ENCODE results near the gene CCDC87.
A peak's percentile ranks its signal among the peaks of the same experiment; 100 is the strongest.
"Not testable (repeated sequence)": the region's sequence is repeated elsewhere in the genome, so short reads cannot be mapped to it uniquely, and the experiment has no call there.

Gene CCDC87

GRCh38 chr11:66556086-66556485, 36.8 kb downstream of the CCDC87 start:
- no peak overlapping the region for H3K27ac Mint-ChIP-seq

DNA sequence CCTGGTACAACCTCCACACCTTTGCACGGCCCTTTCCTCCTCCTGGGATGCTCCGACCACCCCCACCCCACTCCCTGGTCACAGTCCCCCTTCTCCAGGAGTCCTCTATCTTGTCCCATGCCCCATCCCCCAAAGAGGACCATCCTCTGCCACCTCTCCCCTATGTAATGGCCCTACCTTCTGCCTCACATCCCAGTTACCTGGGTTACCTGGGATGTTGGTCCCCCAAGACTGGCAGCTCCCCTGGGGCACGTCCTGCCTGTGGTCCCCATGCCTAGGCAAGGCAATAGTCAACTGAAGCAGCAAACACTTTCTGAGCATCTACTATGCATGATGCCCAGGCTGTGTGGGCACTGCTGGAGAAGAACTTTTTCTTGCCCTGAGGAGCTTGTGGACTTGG, 37.4 kb downstream of the CCDC87 start:
- Mint-ChIP-seq H3K9me3 (no peaks in the 10 kb centered on the region), H3K36me3 (no peaks in the 10 kb centered on the region), H3K4me1 (no peaks in the 10 kb centered on the region), H3K4me3 (no peak overlapping the region), H3K27me3 (peaks cover 27% of the 10 kb centered on the region), H3K27ac (no peak overlapping the region)
- ATAC-seq: no peak

More at GRCh38 chr11:66556086-66556485, 36.8 kb downstream of the CCDC87 start:
- Mint-ChIP-seq H3K9me3 (no peaks in the 10 kb centered on the region), H3K4me3 (no peak overlapping the region), H3K36me3 (no peaks in the 10 kb centered on the region), H3K27me3 (peaks cover 33% of the 10 kb centered on the region), H3K4me1 (no peaks in the 10 kb centered on the region)
- ATAC-seq: no peak

GRCh38 chr11:66554602-66555001, 38.3 kb downstream of the CCDC87 start:
- Mint-ChIP-seq H3K9me3 (no peaks in the 10 kb centered on the region), H3K36me3 (no peaks in the 10 kb centered on the region), H3K27ac (no peak overlapping the region), H3K27me3 (peaks cover 19% of the 10 kb centered on the region), H3K4me3 (no peak overlapping the region), H3K4me1 (no peaks in the 10 kb centered on the region)
- no peak for ATAC-seq

- Mint-ChIP-seq H3K27me3 (no peaks in the 10 kb centered on the region), H3K27ac (no peak overlapping the region), H3K36me3 (no peaks in the 10 kb centered on the region), H3K9me3 (no peaks in the 10 kb centered on the region), H3K4me3 (no peak overlapping the region), H3K4me1 (no peaks in the 10 kb centered on the region)
- ATAC-seq: no peak
Measured at GRCh38 chr11:66550887-66551286, 42.0 kb downstream of the CCDC87 start.

GRCh38 chr11:66549696-66550095, 43.2 kb downstream of the CCDC87 start:
- Mint-ChIP-seq H3K4me1 (peaks cover 6% of the 10 kb centered on the region), H3K27me3 (no peaks in the 10 kb centered on the region), H3K4me3 (no peak overlapping the region), H3K9me3 (no peaks in the 10 kb centered on the region), H3K36me3 (no peaks in the 10 kb centered on the region), H3K27ac (no peak overlapping the region)
- ATAC-seq: no peak

- H3K4me1 Mint-ChIP-seq: peaks cover 13% of the 10 kb centered on the region
- H3K9me3 Mint-ChIP-seq: no peaks in the 10 kb centered on the region
- H3K27me3 Mint-ChIP-seq: no peaks in the 10 kb centered on the region
- ATAC-seq: no peak
- no peak overlapping the region for H3K4me3 Mint-ChIP-seq
- no peak overlapping the region for H3K27ac Mint-ChIP-seq
- no peaks in the 10 kb centered on the region for H3K36me3 Mint-ChIP-seq
Measured at GRCh38 chr11:66548774-66549630, 43.9 kb downstream of the CCDC87 start.

- no peaks in the 10 kb centered on the region for H3K9me3 Mint-ChIP-seq
- peaks cover 22% of the 10 kb centered on the region for H3K4me1 Mint-ChIP-seq
- no peak overlapping the region for H3K4me3 Mint-ChIP-seq
- no peak for ATAC-seq
- H3K36me3 Mint-ChIP-seq: peaks cover 4% of the 10 kb centered on the region
- H3K27me3 Mint-ChIP-seq: no peaks in the 10 kb centered on the region
- H3K27ac Mint-ChIP-seq: no peak overlapping the region
Measured at GRCh38 chr11:66548041-66548440, 44.8 kb downstream of the CCDC87 start.

DNA sequence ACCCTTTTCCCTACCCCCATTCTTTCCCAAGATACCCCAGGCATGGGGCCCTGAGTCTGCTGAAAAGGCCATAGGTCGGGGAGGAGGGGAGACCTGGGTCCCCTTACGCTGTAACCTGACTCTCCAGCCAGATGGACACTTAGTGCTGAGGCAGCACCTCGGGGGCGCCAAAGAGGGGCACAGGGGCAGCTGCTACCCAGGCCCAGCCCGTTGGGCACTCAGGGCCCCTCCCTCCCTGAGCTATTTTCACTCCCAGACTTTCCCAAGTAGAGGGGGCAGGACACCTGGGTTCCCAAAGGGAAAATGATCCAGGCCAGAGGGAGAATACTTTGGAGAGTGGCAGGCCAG, 45.2 kb downstream of the CCDC87 start:
- peaks cover 26% of the 10 kb centered on the region for H3K4me1 Mint-ChIP-seq
- H3K4me3 Mint-ChIP-seq: no peak overlapping the region

GRCh38 chr11:66546966-66547661, 45.7 kb downstream of the CCDC87 start:
- H3K9me3 Mint-ChIP-seq: no peaks in the 10 kb centered on the region
- no peaks in the 10 kb centered on the region for H3K27me3 Mint-ChIP-seq
- peaks cover 32% of the 10 kb centered on the region for H3K4me1 Mint-ChIP-seq
- peak overlapping the region; percentile 87 for H3K4me3 Mint-ChIP-seq
- peaks cover 10% of the 10 kb centered on the region for H3K36me3 Mint-ChIP-seq
- no peak for ATAC-seq
- peak overlapping the region; percentile 72 for H3K27ac Mint-ChIP-seq

More for the DNA sequence above, 45.2 kb downstream of the CCDC87 start:
- ATAC-seq: no peak
- no peaks in the 10 kb centered on the region for H3K9me3 Mint-ChIP-seq
- H3K27ac Mint-ChIP-seq: no peak overlapping the region
- H3K27me3 Mint-ChIP-seq: no peaks in the 10 kb centered on the region
- H3K36me3 Mint-ChIP-seq: peaks cover 5% of the 10 kb centered on the region

- Mint-ChIP-seq H3K27ac (peak within 1 kb of the TSS; percentile 72), H3K36me3 (peaks cover 17% of the 10 kb centered on the region), H3K4me1 (peaks cover 35% of the 10 kb centered on the region), H3K27me3 (no peaks in the 10 kb centered on the region), H3K9me3 (no peaks in the 10 kb centered on the region), H3K4me3 (peak within 1 kb of the TSS; percentile 87)
- no peak for ATAC-seq
Measured at GRCh38 chr11:66546368-66546965, 46.4 kb downstream of the CCDC87 start, which contains the start of gene ACTN3. Gene ACTN3 (plus strand): TSS chr11:66546903. CDS start chr11:66546938, 35 bp downstream.

DNA sequence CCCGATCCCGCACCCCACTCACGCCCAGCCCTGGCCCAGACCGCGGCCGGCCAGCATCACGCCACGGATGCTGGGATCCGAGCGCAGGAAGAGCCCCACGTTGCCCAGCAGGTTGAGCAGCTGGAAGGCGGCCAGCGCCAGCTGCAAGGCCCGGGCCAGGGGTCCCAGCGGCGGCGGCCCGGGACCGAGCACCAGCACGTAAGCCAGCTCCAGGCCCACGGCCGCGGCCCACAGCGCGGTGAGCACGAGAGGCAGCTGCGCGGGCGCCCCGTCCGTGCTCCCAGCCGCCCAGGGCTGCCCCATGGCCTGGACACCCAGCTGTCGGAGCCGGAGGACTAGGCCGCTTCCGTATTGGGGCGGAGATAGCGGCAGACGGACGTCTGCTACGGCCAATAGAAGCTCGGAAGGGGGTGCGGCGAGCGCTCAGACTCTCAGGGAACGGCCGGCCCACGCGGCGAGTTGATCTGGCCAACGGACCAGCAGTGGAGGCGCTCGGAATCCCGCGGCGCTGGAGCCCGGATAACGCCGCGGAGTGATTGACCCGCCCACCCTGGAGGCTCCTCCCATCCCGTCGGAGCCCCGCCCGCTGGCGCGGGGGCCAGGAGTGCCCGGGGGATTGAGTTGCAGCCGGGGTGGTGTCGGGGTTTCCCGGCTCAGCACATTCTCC, 47.0 kb downstream of the CCDC87 start, which contains the start of gene ZDHHC24:
Gene ZDHHC24, minus strand, starts transcription at position 348 of the 667 bp plus-strand sequence. Its CDS starts 45 bp downstream, at position 303.
- Mint-ChIP-seq H3K4me1 (peaks cover 35% of the 10 kb centered on the region), H3K9me3 (no peaks in the 10 kb centered on the region), H3K4me3 (peak within 1 kb of the TSS; percentile 87), H3K27me3 (no peaks in the 10 kb centered on the region), H3K27ac (peak within 1 kb of the TSS; percentile 72), H3K36me3 (peaks cover 23% of the 10 kb centered on the region)
- ATAC-seq: peak; percentile 94

DNA sequence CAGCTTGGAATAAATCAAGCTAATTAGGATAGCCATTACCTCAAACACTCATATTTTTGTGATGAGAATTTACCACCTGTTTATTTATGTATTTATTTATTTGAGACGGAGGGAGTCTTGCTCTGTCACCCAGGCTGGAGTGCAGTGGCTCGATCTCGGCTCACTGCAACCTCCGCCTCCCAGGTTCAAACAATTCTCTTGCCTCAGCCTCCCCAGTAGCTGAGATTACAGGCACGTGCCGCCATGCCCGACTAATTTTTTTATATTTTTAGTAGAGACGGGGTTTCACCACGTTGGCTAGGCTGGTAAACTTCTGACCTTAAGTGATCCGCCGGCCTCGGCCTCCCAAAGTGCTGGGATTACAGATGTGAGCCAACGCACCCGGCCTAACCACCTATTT, 47.9 kb downstream of the CCDC87 start:
- peaks cover 35% of the 10 kb centered on the region for H3K4me1 Mint-ChIP-seq
- H3K27me3 Mint-ChIP-seq, ATAC-seq, H3K9me3 Mint-ChIP-seq: not testable (repeated sequence)
- peaks cover 26% of the 10 kb centered on the region for H3K36me3 Mint-ChIP-seq
- peak overlapping the region; percentile 72 for H3K27ac Mint-ChIP-seq
- peak overlapping the region; percentile 87 for H3K4me3 Mint-ChIP-seq

GRCh38 chr11:66543263-66544107, 49.4 kb downstream of the CCDC87 start:
- peak overlapping the region; percentile 55 for H3K4me3 Mint-ChIP-seq
- H3K27me3 Mint-ChIP-seq: no peaks in the 10 kb centered on the region
- peaks cover 35% of the 10 kb centered on the region for H3K4me1 Mint-ChIP-seq
- H3K9me3 Mint-ChIP-seq: no peaks in the 10 kb centered on the region
- H3K27ac Mint-ChIP-seq: peak overlapping the region; percentile 80
- peaks cover 31% of the 10 kb centered on the region for H3K36me3 Mint-ChIP-seq
- ATAC-seq: peak; percentile 75

DNA sequence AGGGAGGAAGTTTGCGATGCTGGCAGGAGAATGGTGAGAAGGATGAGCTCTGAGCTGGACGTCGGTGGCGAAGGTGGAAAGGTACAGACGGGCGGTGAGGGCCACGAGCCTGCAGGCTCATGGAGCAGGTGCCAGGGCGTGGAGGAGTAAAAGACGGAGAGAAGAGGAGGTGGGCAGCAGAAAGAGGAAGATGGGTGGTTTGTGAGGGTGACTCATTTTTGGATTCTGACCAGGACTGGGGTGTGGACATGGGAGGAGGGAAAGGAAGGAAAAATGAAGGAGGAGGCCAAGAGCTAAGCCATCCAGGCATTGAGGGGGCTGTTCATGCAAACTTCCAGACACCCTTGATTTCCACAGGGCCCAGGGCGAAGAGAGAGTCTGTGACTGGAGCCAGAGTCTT, 50.5 kb downstream of the CCDC87 start:
- ATAC-seq: no peak
- no peak overlapping the region for H3K4me3 Mint-ChIP-seq
- peak overlapping the region; percentile 80 for H3K27ac Mint-ChIP-seq
- H3K9me3 Mint-ChIP-seq: no peaks in the 10 kb centered on the region
- H3K36me3 Mint-ChIP-seq: peaks cover 36% of the 10 kb centered on the region
- no peaks in the 10 kb centered on the region for H3K27me3 Mint-ChIP-seq
- peaks cover 35% of the 10 kb centered on the region for H3K4me1 Mint-ChIP-seq

Measured in stimulated activated memory B cell treated with anti-CD40 and anti-IgM and Interleukin-4, amounts not matched to agents 10 μg/mL and 1 μg/mL and 100 μg/mL, for 72 hours (primary cell).